HUES64 (cell line): ENCODE measurements around the gene FBXL17. TPM values are rescaled to one million over a fixed set of nuclear protein-coding genes. Genes with fewer than 3 reads are reported as not detected.
"Not testable (repeated sequence)": the region's sequence is repeated elsewhere in the genome, so short reads cannot be mapped to it uniquely, and the experiment has no call there.

Experiments used
- H3K27ac ChIP-seq: 2 replicates; pipeline ENCODE4 v1.7.0; 2013; ENCODE audit warnings: low read depth, low read length, inconsistent platforms
- H3K27me3 ChIP-seq: 2 replicates; pipeline ENCODE4 v1.6.1; 2013; ENCODE audit warnings: mild to moderate bottlenecking, low read length; ENCODE audit not compliant: insufficient read depth
- H3K36me3 ChIP-seq: 2 replicates; pipeline ENCODE4 v1.6.1; 2013; ENCODE audit warnings: mild to moderate bottlenecking, low read length; ENCODE audit not compliant: insufficient read depth
- H3K4me1 ChIP-seq: 2 replicates; pipeline ENCODE4 v1.6.1; 2013; ENCODE audit warnings: mild to moderate bottlenecking, low read length, moderate library complexity; ENCODE audit not compliant: insufficient read depth
- H3K4me3 ChIP-seq: 2 replicates; pipeline ENCODE4 v1.5.1; 2013; ENCODE audit warnings: mild to moderate bottlenecking, low read length, moderate library complexity
- H3K9ac ChIP-seq: 2 replicates; pipeline ENCODE4 v1.6.1; 2013; ENCODE audit warnings: mild to moderate bottlenecking, low read depth, low read length
- H3K9me3 ChIP-seq: 2 replicates; pipeline ENCODE4 v1.6.1; 2013; ENCODE audit warnings: low read depth, low read length; ENCODE audit not compliant: insufficient read depth
- WGBS: fragments of 150-250, 120-280 bp; methylation state at CpG from one replicate; pipeline ENCODE4 v1.1.7; 2013; ENCODE audit warnings: missing lambda C conversion rate; 5-methylcytosine and 5-hydroxymethylcytosine counted together
- polyA plus RNA-seq, 2 experiments: library from polyadenylated mRNA; stranded (reverse); fragments of 50-300 nt; gene quantifications; one replicate each; pipeline ENCODE4 v1.2.3, GENCODE V29; 2013

FBXL17 gene
- 3.0 TPM for polyA plus RNA-seq (2013, experiment 1 of 2)
- 5.5 TPM for polyA plus RNA-seq (2013, experiment 2 of 2)

- no peaks in the 10 kb centered on the region for H3K36me3 ChIP-seq
- no peaks in the 10 kb centered on the region for H3K27me3 ChIP-seq
- peak within 1 kb of the TSS; percentile 97 for H3K4me3 ChIP-seq
- H3K27ac ChIP-seq: peak within 1 kb of the TSS; percentile 97
- H3K9me3 ChIP-seq: no peaks in the 10 kb centered on the region
- peaks cover 22% of the 10 kb centered on the region; the same call in 1 of the 2 replicates for H3K4me1 ChIP-seq
- H3K9ac ChIP-seq: peak within 1 kb of the TSS; percentile 94
- WGBS: 1% methylated on average over 82 of the region's 82 CpGs
Measured at GRCh38 chr5:108381954-108382783, at the start of gene FBXL17. Gene FBXL17 (minus strand): TSS chr5:108382098.

GRCh38 chr5:108430931-108431608 lies 49.2 kb upstream of the FBXL17 start:
- no peak overlapping the region for H3K4me3 ChIP-seq
- H3K4me1 ChIP-seq: no peaks in the 10 kb centered on the region
- H3K36me3 ChIP-seq: no peaks in the 10 kb centered on the region
- H3K27me3 ChIP-seq: no peaks in the 10 kb centered on the region
- 88% methylated on average over 3 of the region's 3 CpGs for WGBS
- H3K9ac ChIP-seq: no peak overlapping the region
- no peaks in the 10 kb centered on the region for H3K9me3 ChIP-seq
- no peak overlapping the region for H3K27ac ChIP-seq

- Histone ChIP-seq H3K9me3 (peaks cover 4% of the 10 kb centered on the region; the same call in 1 of the 2 replicates), H3K4me3 (no peak overlapping the region), H3K4me1 (no peaks in the 10 kb centered on the region), H3K27ac (no peak overlapping the region), H3K27me3 (no peaks in the 10 kb centered on the region), H3K9ac (no peak overlapping the region), H3K36me3 (no peaks in the 10 kb centered on the region)
- 91% methylated on average over 5 of the region's 5 CpGs for WGBS
Measured at GRCh38 chr5:108421713-108422112, 39.8 kb upstream of the FBXL17 start.

- Histone ChIP-seq H3K4me3 (no peak overlapping the region), H3K36me3 (no peaks in the 10 kb centered on the region), H3K4me1 (no peaks in the 10 kb centered on the region), H3K27me3 (no peaks in the 10 kb centered on the region), H3K9ac (no peak overlapping the region), H3K27ac (no peak overlapping the region), H3K9me3 (peaks cover 4% of the 10 kb centered on the region; the same call in 1 of the 2 replicates)
- 93% methylated on average over 1 of the region's 1 CpG for WGBS
Measured at GRCh38 chr5:108420755-108421154, 38.9 kb upstream of the FBXL17 start.

- H3K9ac ChIP-seq: no peak overlapping the region
- H3K4me1 ChIP-seq: no peaks in the 10 kb centered on the region
- H3K27ac ChIP-seq: no peak overlapping the region
- WGBS: 90% methylated on average over 5 of the region's 5 CpGs
- peaks cover 4% of the 10 kb centered on the region; the same call in 1 of the 2 replicates for H3K9me3 ChIP-seq
- no peaks in the 10 kb centered on the region for H3K36me3 ChIP-seq
- no peaks in the 10 kb centered on the region for H3K27me3 ChIP-seq
- no peak overlapping the region for H3K4me3 ChIP-seq
Measured at GRCh38 chr5:108420158-108420557, 38.3 kb upstream of the FBXL17 start.

- no peak overlapping the region for H3K9ac ChIP-seq
- no peaks in the 10 kb centered on the region for H3K36me3 ChIP-seq
- H3K27ac ChIP-seq: no peak overlapping the region
- no peaks in the 10 kb centered on the region for H3K27me3 ChIP-seq
- no peaks in the 10 kb centered on the region for H3K9me3 ChIP-seq
- WGBS: 88% methylated on average over 8 of the region's 8 CpGs
- H3K4me1 ChIP-seq: no peaks in the 10 kb centered on the region
- H3K4me3 ChIP-seq: no peak overlapping the region
Measured at GRCh38 chr5:108418197-108418596, 36.3 kb upstream of the FBXL17 start.

- H3K4me1 ChIP-seq: no peaks in the 10 kb centered on the region
- H3K27ac ChIP-seq: no peak overlapping the region
- H3K9ac ChIP-seq: no peak overlapping the region
- WGBS: 93% methylated on average over 5 of the region's 5 CpGs
- no peaks in the 10 kb centered on the region for H3K9me3 ChIP-seq
- no peaks in the 10 kb centered on the region for H3K36me3 ChIP-seq
- H3K4me3 ChIP-seq: no peak overlapping the region
- no peaks in the 10 kb centered on the region for H3K27me3 ChIP-seq
Measured at GRCh38 chr5:108417166-108417670, 35.3 kb upstream of the FBXL17 start.

- Histone ChIP-seq H3K4me1 (peaks cover 4% of the 10 kb centered on the region), H3K9ac (no peak overlapping the region), H3K4me3 (no peak overlapping the region)
Measured at GRCh38 chr5:108415726-108416125, 33.8 kb upstream of the FBXL17 start.

GRCh38 chr5:108409786-108410185 lies 27.9 kb upstream of the FBXL17 start:
- Histone ChIP-seq H3K9me3 (no peaks in the 10 kb centered on the region), H3K36me3 (no peaks in the 10 kb centered on the region), H3K4me1 (peaks cover 25% of the 10 kb centered on the region), H3K27ac (peak overlapping the region; percentile 56), H3K27me3 (no peaks in the 10 kb centered on the region), H3K4me3 (no peak overlapping the region), H3K9ac (no peak overlapping the region)
- 17% methylated on average over 1 of the region's 2 CpGs for WGBS

More at GRCh38 chr5:108415726-108416125, 33.8 kb upstream of the FBXL17 start:
- H3K36me3 ChIP-seq: no peaks in the 10 kb centered on the region
- H3K27me3 ChIP-seq: no peaks in the 10 kb centered on the region
- no peak overlapping the region for H3K27ac ChIP-seq
- H3K9me3 ChIP-seq: no peaks in the 10 kb centered on the region

GRCh38 chr5:108405201-108405600 lies 23.3 kb upstream of the FBXL17 start:
- H3K9ac ChIP-seq, H3K9me3 ChIP-seq, H3K27me3 ChIP-seq, H3K4me3 ChIP-seq, H3K27ac ChIP-seq, H3K36me3 ChIP-seq: not testable (repeated sequence)
- WGBS: 94% methylated on average over 3 of the region's 3 CpGs
- H3K4me1 ChIP-seq: peaks cover 16% of the 10 kb centered on the region

GRCh38 chr5:108398964-108399363 lies 17.1 kb upstream of the FBXL17 start:
- no peak overlapping the region for H3K9ac ChIP-seq
- 0 out of 2 replicates have a peak, but pooled peaks cover 3% of the 10 kb centered on the region for H3K4me1 ChIP-seq
- H3K27me3 ChIP-seq: no peaks in the 10 kb centered on the region
- WGBS: 74% methylated on average over 5 of the region's 6 CpGs
- H3K36me3 ChIP-seq: no peaks in the 10 kb centered on the region
- no peak overlapping the region for H3K27ac ChIP-seq
- H3K9me3 ChIP-seq: 0 out of 2 replicates have a peak, but pooled peaks cover 3% of the 10 kb centered on the region
- H3K4me3 ChIP-seq: no peak overlapping the region
